Activated naive CD4-positive, alpha-beta T cell treated with anti-CD3 and anti-CD28 coated beads, Interleukin-2, amount 50 U/mL, for 72 hours (primary cell): ENCODE measurements around the gene SLC27A1. TPM values are rescaled to one million over a fixed set of nuclear protein-coding genes. Genes with fewer than 3 reads are reported as not detected.
A peak's percentile ranks its signal among the peaks of the same experiment; 100 is the strongest.
"Not testable (repeated sequence)": the region's sequence is repeated elsewhere in the genome, so short reads cannot be mapped to it uniquely, and the experiment has no call there.

Source experiments
- ATAC-seq, 2 donors: fragments of 150-1000 bp; cut with Tn5 transposase; 2 replicates each; pipeline ENCODE4 v1.10.0; 2021; ENCODE audit warnings: mild to moderate bottlenecking in 2 of 2, moderate library complexity in 2 of 2
- DNase-seq, 2 donors: peaks; one replicate each; pipeline ENCODE4 v3.0.0; 2021 to 2022; ENCODE audit warnings: low spot score in 2 of 2
- H3K27ac Mint-ChIP-seq, 2 donors: one replicate each; pipeline ENCODE4 v1.8.0; 2022; ENCODE audit warnings: mild to moderate bottlenecking in 2 of 2, mixed read lengths in 2 of 2
- H3K36me3 Mint-ChIP-seq, 2 donors: one replicate each; pipeline ENCODE4 v1.8.0; 2022; ENCODE audit warnings: mixed read lengths in 2 of 2
- H3K9me3 Mint-ChIP-seq, 2 donors: one replicate each; pipeline ENCODE4 v1.8.0; 2022; ENCODE audit warnings: mixed read lengths in 2 of 2
- total RNA-seq, 2 donors: library from RNA; stranded (reverse); gene quantifications; one replicate each; pipeline ENCODE4 v1.2.3, GENCODE V29; 2022

The SLC27A1 gene
- total RNA-seq, 2 donors from 2014 or later = 5.8 to 6.3 TPM

DNA sequence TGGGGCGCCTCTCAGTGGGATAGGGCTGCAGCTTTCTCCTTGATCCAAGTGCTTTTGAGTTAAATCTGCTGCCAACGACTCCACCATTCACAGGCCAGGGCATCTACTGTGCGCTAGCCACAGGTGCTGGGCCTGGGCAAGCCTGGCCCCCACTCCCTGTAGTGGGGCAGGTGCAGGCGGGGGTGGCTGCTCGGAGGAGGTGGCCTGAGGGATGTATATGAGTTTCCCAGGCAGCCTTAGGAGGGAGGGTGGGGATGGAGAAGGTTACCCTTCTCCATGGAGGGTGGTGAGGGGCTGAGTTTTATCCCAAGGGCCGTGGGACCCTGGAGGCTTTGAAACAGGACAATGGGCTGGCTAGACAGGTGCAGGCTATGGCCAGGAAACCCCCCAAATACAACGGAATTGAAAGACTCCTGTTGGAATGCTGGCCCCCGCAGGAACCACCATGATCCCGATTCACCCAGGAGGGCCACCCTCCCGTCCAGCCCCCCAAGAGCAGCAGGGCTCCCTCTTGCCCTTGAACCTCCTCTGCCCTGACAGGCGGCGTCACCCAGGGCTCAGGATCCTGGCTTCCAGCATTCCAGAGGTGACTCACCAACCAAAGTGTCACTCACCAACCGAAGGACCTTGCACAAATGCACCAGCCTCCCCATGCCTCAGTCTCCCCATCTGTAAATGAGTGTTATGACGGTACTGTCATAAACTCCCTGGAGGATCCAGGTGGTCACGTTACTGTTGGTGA lies 45.3 kb downstream of the SLC27A1 start:
- no peak overlapping the region for H3K27ac Mint-ChIP-seq
- H3K36me3 Mint-ChIP-seq = peaks cover 17 to 38% of the 10 kb centered on the region in 2 donors
- ATAC-seq = no peak
- H3K9me3 Mint-ChIP-seq = peaks cover 4 to 5% of the 10 kb centered on the region in 2 donors
- no peak for DNase-seq

DNA sequence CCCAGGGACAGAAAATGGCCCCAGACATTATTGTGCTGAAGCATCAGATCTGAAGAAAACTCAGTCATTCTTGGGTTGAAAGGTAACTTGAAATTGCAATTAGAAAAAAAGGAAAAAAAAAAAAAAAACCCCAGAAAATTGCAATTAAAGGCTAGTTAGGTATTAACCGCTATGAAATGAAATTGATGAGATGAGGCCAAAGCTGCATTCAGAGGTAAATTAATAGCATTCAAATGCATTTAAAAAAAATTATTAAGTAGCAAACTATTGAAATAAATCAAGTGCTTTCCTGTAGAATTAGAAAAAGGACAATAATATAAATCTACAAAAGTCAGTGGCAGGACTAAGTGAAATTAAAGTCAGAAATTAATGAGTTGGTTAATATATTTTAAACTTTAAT lies 47.6 kb downstream of the SLC27A1 start:
- H3K36me3 Mint-ChIP-seq = peaks cover 10 to 23% of the 10 kb centered on the region in 2 donors
- ATAC-seq = no peak
- peaks cover 4 to 5% of the 10 kb centered on the region in 2 donors for H3K9me3 Mint-ChIP-seq
- no peak overlapping the region for H3K27ac Mint-ChIP-seq
- DNase-seq = no peak

DNA sequence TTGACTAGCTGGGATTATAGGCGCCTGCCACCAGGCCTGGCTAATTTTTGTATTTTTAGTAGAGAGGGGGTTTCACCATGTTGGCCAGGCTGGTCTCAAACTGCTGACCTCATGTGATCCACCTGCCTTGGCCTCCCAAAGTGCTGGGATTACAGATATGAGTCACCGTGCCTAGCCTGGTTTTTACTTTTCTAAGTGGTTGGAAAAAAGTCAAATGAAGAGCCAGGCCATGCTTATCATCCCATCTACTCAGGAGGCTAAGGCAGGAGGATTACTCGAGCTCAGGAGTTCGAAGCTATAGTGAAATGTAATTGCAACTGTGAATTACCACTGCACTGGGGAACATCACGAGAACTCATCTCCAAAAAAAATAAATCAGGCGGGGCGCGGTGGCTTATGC lies 48.3 kb downstream of the SLC27A1 start:
- H3K27ac Mint-ChIP-seq, DNase-seq, ATAC-seq, H3K9me3 Mint-ChIP-seq: not testable (repeated sequence)
- peaks cover 10 to 29% of the 10 kb centered on the region in 2 donors for H3K36me3 Mint-ChIP-seq

GRCh38 chr19:17519967-17520366 lies 49.6 kb downstream of the SLC27A1 start:
- peaks cover 10 to 30% of the 10 kb centered on the region in 2 donors for H3K36me3 Mint-ChIP-seq

DNA sequence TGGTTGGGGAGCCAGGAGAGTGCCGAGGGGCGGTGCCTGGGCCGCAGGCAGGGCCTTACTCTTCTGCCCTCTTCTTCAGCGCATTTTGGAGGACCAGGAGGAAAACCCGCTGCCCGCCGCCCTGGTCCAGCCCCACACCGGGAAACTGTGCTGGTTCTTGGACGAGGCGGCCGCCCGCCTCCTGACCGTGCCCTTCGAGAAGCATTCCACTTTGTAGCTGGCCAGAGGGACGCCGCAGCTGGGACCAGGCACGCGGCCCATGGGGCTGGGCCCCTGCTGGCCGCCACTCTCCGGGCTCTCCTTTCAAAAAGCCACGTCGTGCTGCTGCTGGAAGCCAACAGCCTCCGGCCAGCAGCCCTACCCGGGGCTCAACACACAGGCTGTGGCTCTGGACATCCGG lies 50.5 kb downstream of the SLC27A1 start:
- DNase-seq = no peak
- H3K9me3 Mint-ChIP-seq = peaks cover 5 to 8% of the 10 kb centered on the region in 2 donors
- H3K27ac Mint-ChIP-seq = no peak overlapping the region
- no peak for ATAC-seq
- peaks cover 10 to 29% of the 10 kb centered on the region in 2 donors for H3K36me3 Mint-ChIP-seq

More at GRCh38 chr19:17519967-17520366, 49.6 kb downstream of the SLC27A1 start:
- Mint-ChIP-seq H3K27ac (no peak overlapping the region), H3K9me3 (peaks cover 5 to 8% of the 10 kb centered on the region in 2 donors)
- ATAC-seq (no peak), DNase-seq (no peak)

DNA sequence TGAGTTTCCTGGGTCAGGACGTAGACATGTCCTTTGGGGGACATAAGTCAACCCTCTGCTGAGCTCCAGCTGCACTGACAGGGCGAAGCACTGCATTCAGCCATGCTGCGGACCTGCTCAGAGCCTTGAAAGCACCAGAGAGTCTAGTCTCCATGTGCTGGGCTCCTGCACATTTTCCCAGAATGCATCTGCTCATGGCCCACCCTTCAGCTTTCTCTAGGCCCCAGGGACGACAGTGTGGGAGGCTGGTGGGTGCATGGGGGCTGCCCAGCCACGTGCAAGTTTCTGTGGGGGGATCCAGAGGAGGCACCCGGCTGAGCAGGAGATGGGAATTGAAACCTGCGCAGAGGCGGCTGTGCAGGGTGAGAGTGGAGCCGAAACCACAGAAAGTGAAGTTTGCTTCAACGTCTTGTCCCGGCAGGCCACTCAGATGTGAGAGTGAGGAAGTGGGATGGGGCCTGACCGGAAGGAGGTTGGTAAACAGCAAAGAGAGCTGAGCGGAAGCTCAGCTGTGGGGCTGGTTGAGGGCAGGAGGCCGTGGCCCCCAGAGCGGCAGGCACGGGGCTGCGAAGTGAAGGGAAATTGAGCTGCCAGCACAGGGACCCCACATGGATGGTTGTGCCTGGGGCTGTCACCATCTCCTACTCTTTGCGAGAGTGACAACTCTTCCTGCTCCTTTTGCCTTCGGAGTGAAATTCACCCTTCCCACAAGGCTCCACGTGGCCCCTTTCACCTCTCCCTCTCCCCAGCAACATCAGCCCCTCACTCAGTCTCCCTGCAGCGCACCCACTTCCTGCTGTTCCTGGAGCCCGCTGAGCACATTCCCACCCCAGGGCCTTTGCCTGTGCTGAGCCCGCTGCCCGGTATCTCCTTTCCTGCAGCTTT lies 52.9 kb downstream of the SLC27A1 start:
- ATAC-seq = peak; percentile 81 to 91
- peaks cover 0 to 9% of the 10 kb centered on the region in 2 donors for H3K36me3 Mint-ChIP-seq

DNA sequence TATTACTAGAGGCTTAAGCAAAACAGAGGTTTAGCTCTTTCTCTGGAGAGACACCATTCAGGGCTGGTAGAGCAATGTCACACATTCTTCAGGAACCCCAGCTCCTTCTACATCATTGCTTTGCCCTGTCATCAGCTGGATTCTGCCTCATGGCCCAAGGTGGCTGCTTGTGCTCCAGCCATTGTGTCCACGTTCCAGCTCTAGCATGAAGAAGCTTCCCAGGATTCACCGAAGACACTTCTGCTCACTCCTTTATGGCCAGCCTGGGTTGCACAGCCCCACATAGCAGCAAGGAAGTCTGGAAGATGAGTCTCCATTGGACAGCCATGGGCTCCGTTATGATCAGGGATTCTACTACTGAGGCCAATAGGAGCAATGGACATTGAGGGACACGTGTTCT lies 54.3 kb downstream of the SLC27A1 start:
- DNase-seq (no peak), ATAC-seq (no peak)
- Mint-ChIP-seq H3K9me3 (peaks cover 0 to 10% of the 10 kb centered on the region in 2 donors), H3K27ac (peak overlapping the region in 1 of 2 donors; percentile 82), H3K36me3 (peaks cover 0 to 9% of the 10 kb centered on the region in 2 donors)

More for the DNA sequence above, 52.9 kb downstream of the SLC27A1 start:
- H3K27ac Mint-ChIP-seq = peak overlapping the region; percentile 82 to 97
- DNase-seq = peak; percentile 39 to 74
- peaks cover 0 to 5% of the 10 kb centered on the region in 2 donors for H3K9me3 Mint-ChIP-seq

DNA sequence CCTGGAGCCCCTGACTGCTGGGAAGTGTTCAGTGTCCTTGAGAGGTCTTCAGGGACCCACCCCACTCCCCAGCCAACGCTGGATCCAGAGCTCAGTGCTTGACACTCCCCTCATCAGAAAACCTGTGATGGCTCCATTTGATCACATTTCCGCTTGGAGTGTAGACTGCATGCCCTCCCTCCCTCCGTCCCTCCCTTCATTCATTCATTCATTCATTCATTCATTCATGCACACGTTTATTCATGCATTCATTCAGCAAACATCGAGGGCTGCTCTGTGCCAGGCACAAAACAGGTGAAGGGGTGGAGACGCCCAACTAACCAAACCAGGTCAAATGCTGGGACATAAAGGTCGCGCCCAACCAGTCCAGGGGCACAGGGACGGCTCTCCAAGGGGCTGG lies 54.8 kb downstream of the SLC27A1 start:
- no peak for DNase-seq
- H3K36me3 Mint-ChIP-seq = peaks cover 0 to 9% of the 10 kb centered on the region in 2 donors
- peaks cover 0 to 10% of the 10 kb centered on the region in 2 donors for H3K9me3 Mint-ChIP-seq
- no peak for ATAC-seq
- H3K27ac Mint-ChIP-seq = peak overlapping the region in 1 of 2 donors; percentile 82

GRCh38 chr19:17526922-17527321 lies 56.6 kb downstream of the SLC27A1 start:
- peak; percentile 35 to 36 for ATAC-seq
- H3K9me3 Mint-ChIP-seq = peaks cover 0 to 10% of the 10 kb centered on the region in 2 donors
- DNase-seq = no peak
- no peak overlapping the region for H3K27ac Mint-ChIP-seq
- peaks cover 0 to 9% of the 10 kb centered on the region in 2 donors for H3K36me3 Mint-ChIP-seq

- ATAC-seq (no peak), DNase-seq (no peak)
- Mint-ChIP-seq H3K9me3 (peaks cover 0 to 10% of the 10 kb centered on the region in 2 donors), H3K36me3 (peaks cover 0 to 9% of the 10 kb centered on the region in 2 donors), H3K27ac (no peak overlapping the region)
Measured at GRCh38 chr19:17527326-17527725, 57.0 kb downstream of the SLC27A1 start.

DNA sequence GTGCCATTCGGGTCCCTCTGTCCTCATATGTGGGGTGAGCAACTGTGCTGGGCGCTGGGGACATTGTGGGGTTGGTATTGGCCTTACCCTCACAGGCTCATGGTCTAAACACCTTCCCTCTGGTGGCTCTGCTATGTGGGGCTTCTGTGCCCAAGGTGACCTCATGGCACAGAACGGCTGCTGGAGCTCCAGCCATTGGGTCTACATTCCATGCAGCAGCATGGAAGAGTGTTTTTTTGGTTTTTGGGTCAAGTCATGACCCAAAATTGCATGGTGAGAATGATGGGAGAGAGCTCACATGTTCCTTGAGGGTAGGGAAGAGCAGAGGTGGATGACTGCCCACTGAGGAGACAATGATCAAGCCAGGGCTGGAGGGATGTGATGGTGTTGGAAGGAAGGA lies 58.3 kb downstream of the SLC27A1 start:
- DNase-seq (no peak), ATAC-seq (no peak)
- H3K27ac Mint-ChIP-seq = no peak overlapping the region
- H3K36me3 Mint-ChIP-seq = peaks cover 0 to 2% of the 10 kb centered on the region in 2 donors
- peaks cover 0 to 10% of the 10 kb centered on the region in 2 donors for H3K9me3 Mint-ChIP-seq

DNA sequence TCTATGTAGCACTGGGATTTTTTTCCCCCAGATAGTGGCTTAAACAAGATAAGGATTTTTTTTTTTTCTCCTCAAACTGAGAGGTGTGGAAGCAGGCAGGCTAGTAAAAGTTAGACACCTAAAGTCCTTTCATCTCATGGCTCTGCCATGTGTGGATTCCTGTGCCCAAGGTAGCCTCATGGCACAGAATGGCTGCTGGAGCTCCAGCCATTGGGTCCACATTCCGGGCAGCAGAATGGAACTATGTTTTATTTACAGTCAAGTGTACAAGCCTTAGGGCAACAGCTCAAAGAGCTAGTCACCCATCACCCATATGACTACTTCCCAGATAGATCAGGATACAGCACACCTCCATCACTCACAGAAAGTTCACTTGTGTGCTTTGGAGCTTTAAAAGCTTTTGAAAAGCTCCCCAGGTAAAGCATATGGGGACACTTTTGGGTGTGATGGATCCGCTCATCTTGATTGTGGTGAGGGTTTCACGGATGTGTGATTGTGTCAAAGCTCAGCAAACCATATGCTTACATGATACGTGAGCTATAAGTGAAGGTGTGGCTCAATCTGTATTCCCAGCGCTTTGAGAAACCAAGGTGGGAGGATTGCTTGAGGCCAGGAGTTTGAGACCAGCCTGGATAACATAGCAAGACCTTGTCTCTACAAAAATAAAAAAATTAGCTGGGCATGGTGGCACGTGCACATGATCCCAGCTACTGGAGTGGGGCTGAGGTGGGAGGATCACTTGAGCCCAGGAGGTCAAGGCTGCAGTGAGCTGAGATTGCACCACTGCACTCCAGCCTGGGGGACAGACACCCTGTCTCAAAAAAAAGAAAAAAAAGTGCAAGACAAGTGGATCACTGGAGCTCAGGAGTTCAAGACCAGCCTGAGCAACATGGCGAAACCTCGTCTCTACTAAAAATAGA lies 59.2 kb downstream of the SLC27A1 start:
- H3K9me3 Mint-ChIP-seq = peaks cover 0 to 5% of the 10 kb centered on the region in 2 donors
- DNase-seq (no peak), ATAC-seq (no peak)
- H3K36me3 Mint-ChIP-seq = no peaks in the 10 kb centered on the region
- H3K27ac Mint-ChIP-seq = peak overlapping the region in 1 of 2 donors; percentile 50

- ATAC-seq (peak in 1 of 2 donors; percentile 26), DNase-seq (no peak)
- Mint-ChIP-seq H3K36me3 (no peaks in the 10 kb centered on the region), H3K9me3 (peaks cover 0 to 5% of the 10 kb centered on the region in 2 donors), H3K27ac (no peak overlapping the region)
Measured at GRCh38 chr19:17530586-17530985, 60.3 kb downstream of the SLC27A1 start.

GRCh38 chr19:17532116-17532515 lies 61.8 kb downstream of the SLC27A1 start:
- Mint-ChIP-seq H3K36me3 (no peaks in the 10 kb centered on the region), H3K9me3 (peaks cover 0 to 5% of the 10 kb centered on the region in 2 donors), H3K27ac (no peak overlapping the region)
- no peak for DNase-seq
- ATAC-seq = no peak

DNA sequence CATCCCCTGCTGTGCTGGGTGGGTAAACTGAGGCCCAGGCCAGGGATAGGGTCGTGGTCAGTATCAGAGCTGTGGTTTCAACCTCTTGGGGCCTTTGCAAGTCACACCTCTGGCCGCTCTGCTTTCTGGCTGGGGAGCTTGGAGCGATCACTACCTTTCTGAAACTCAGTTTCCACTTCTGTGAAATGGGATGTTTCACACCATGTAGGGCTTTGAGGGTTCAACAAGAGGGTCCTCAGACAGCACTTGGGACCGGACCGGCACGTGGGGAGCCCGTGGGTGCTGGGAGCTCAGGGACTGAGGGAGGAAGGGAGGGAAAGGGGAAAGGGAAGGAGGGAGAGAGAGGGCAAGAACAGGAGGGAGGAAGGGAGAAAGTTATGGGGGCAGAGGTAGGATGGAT lies 62.2 kb downstream of the SLC27A1 start:
- Mint-ChIP-seq H3K9me3 (peaks cover 0 to 5% of the 10 kb centered on the region in 2 donors), H3K36me3 (no peaks in the 10 kb centered on the region), H3K27ac (peak overlapping the region in 1 of 2 donors; percentile 55)
- no peak for ATAC-seq
- no peak for DNase-seq

DNA sequence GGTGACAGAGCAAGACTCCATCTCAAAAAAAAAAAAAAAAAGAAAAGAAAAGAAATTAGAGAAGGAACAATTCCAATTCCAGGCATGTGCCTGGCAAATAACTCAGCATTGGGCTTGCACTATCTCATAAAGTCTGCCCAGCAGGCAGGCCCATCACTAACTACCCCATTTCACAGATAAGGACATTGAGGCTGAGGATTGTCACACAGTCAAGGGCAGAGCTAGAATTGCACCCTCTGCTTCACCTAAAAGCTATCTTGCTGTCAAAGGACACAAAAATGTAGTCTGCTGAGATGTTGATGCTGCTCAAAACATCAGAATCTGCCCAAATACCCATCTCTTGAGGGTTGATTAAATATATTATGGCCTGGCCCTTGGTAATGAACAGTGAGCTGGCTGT lies 64.4 kb downstream of the SLC27A1 start:
- H3K27ac Mint-ChIP-seq = no peak overlapping the region
- DNase-seq = no peak
- no peak for ATAC-seq
- no peaks in the 10 kb centered on the region for H3K36me3 Mint-ChIP-seq
- no peaks in the 10 kb centered on the region for H3K9me3 Mint-ChIP-seq
